ENCODE measurements around the gene EMX1. TPM values are rescaled to one million over a fixed set of nuclear protein-coding genes. Genes with fewer than 3 reads are reported as not detected.
A peak's percentile ranks its signal among the peaks of the same experiment; 100 is the strongest.

Gene EMX1
- total RNA-seq (ENCODE audit: low replicate concordance), result 0.43 and 7.3 TPM in 2 replicates

DNA sequence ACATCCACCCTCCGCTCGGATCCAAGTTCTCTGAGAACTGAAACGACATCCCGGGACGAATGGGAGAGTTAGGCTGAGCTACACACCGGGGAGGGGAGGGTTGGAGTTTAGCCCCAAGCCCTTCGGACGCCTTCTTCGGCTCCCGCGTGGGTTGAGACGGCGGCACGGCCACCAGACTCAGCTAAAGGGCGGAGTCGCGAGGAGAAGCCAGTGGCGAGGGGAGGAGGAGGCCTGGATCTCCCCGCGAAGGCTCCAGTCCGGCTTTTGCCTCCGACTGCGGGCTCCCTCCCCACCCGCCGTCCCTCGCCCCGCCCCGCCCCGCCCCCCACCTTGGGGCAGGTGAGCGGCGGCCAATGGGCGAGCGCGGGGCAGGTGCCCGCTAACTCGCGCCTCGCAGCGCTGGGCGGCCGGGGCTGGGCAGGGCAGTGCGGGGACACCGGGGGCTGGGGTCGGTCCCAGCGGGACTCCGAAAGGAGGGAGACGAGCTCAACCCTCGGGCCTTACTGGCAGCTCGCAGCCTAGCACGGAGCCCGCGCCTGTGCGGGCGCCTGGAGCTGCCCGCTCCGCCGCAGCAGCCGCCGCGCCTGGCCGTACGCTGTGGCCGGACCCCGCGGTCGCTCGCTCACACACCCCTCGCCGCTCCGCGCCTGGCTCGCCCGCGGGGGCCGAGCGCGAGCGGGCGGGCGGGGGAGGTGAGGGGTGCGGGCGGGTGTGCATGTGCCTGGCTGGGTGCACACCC, at the start of gene EMX1:
EMX1 (plus strand) TSS at position 382 of the 739 bp plus-strand sequence; CDS start at position 716, 334 bp downstream.
- Histone ChIP-seq H3K79me2 (ENCODE audit: low read depth) (no peaks in the 10 kb centered on the region), H3K4me1 (peaks cover 51% of the 10 kb centered on the region), H3F3A (ENCODE audit: low read depth) (peaks cover 62% of the 10 kb centered on the region), H3K27ac (no peak within 1 kb of the TSS), H3K9ac (no peak within 1 kb of the TSS), H3K36me3 (no peaks in the 10 kb centered on the region), H3K4me3 (peak within 1 kb of the TSS; percentile 44), H3K4me2 (peak within 1 kb of the TSS; percentile 91), H4K20me1 (ENCODE audit: low read depth) (peaks cover 67% of the 10 kb centered on the region), H3K27me3 (peaks cover 100% of the 10 kb centered on the region), H2AFZ (replicated peaks) (peak within 1 kb of the TSS; percentile 92), H3K9me3 (ENCODE audit: low read depth) (no peaks in the 10 kb centered on the region)
- peaks cover 2% of the 10 kb centered on the region for H3K9me3 Mint-ChIP-seq
- peaks cover 77% of the 10 kb centered on the region for H3K27me3 Mint-ChIP-seq (ENCODE audit: insufficient read depth, low read depth)
- peaks cover 21% of the 10 kb centered on the region for H3K4me1 Mint-ChIP-seq
- no peaks in the 10 kb centered on the region for H3K36me3 Mint-ChIP-seq
- peak within 1 kb of the TSS; percentile 82 for H3K4me3 Mint-ChIP-seq
- H3K27ac Mint-ChIP-seq, result no peak within 1 kb of the TSS
- DNase-seq (ENCODE audit: low spot score), result peak; percentile 92
- no peak for TF ChIP-seq EZH2phosphoT487 (IDR thresholded peaks at IDR 0.05)
- no peak for TF ChIP-seq CTCF (IDR thresholded peaks at IDR 0.05)
- no peak for TF ChIP-seq EZH2 (IDR thresholded peaks at IDR 0.05)

DNA sequence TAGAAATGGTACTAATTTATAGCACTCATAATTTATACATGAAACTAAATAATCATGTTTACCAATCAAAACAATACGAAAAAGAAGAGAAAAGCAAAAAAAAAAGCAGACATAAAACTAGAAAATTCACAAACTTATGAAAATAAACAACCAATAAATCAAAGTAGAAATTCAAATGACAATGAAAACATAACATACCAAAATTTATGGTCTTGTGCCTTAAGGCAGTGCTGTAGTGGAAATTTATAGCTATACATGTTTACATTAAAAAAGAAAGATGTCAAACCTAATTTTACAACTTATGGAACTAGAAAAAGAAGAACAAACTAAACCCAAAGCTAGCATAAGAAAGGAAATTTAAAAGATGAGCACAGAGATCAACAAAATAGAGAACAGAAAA, 46.3 kb upstream of the EMX1 start:
- H3K4me1 Mint-ChIP-seq, result no peaks in the 10 kb centered on the region

DNA sequence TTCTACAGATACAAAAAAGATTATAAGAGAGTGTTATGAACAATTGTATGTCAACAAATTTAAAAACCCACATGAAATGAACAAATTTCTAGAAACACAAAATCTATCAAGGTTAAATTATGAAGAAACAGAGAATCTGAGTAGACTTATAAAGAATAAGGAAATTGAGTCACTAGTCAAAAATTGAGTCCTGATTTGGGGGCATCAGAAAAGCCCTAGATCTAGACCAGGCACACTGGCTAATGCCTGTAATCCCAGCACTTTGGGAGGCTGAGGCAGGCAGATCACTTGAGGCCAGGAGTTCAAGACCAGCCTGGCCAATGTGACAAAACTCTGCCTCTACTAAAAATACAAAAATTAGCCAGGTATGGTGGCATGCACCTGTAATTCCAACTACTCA, 45.4 kb upstream of the EMX1 start:
- no peak overlapping the region for H3K27ac ChIP-seq
- no peaks in the 10 kb centered on the region for H3K4me1 Mint-ChIP-seq
- no peak overlapping the region for H3K27ac Mint-ChIP-seq
- no peaks in the 10 kb centered on the region for H3K9me3 ChIP-seq (ENCODE audit: low read depth)
- H3K4me2 ChIP-seq, result no peak overlapping the region
- no peaks in the 10 kb centered on the region for H3K4me1 ChIP-seq
- H3K27me3 Mint-ChIP-seq (ENCODE audit: insufficient read depth, low read depth), result no peaks in the 10 kb centered on the region
- H4K20me1 ChIP-seq (ENCODE audit: low read depth), result no peaks in the 10 kb centered on the region
- peaks cover 30% of the 10 kb centered on the region for H3K27me3 ChIP-seq
- H2AFZ ChIP-seq (replicated peaks), result no peak overlapping the region
- H3K4me3 Mint-ChIP-seq, result no peak overlapping the region
- TF ChIP-seq EZH2phosphoT487 (IDR thresholded peaks at IDR 0.05) (no peak), CTCF (IDR thresholded peaks at IDR 0.05) (no peak), EZH2 (IDR thresholded peaks at IDR 0.05) (no peak)
- no peaks in the 10 kb centered on the region for H3K36me3 ChIP-seq
- no peaks in the 10 kb centered on the region for H3F3A ChIP-seq (ENCODE audit: low read depth)
- peaks cover 9% of the 10 kb centered on the region for H3K9me3 Mint-ChIP-seq
- no peaks in the 10 kb centered on the region for H3K79me2 ChIP-seq (ENCODE audit: low read depth)
- DNase-seq (ENCODE audit: low spot score), result no peak
- no peaks in the 10 kb centered on the region for H3K36me3 Mint-ChIP-seq
- H3K4me3 ChIP-seq, result no peak overlapping the region
- no peak overlapping the region for H3K9ac ChIP-seq

More for the DNA sequence above, 46.3 kb upstream of the EMX1 start:
- Mint-ChIP-seq H3K27me3 (ENCODE audit: insufficient read depth, low read depth) (no peaks in the 10 kb centered on the region), H3K36me3 (no peaks in the 10 kb centered on the region), H3K4me3 (no peak overlapping the region), H3K9me3 (peaks cover 9% of the 10 kb centered on the region), H3K27ac (no peak overlapping the region)
- no peaks in the 10 kb centered on the region for H3F3A ChIP-seq (ENCODE audit: low read depth)
- peaks cover 22% of the 10 kb centered on the region for H3K27me3 ChIP-seq
- no peaks in the 10 kb centered on the region for H3K36me3 ChIP-seq
- no peaks in the 10 kb centered on the region for H4K20me1 ChIP-seq (ENCODE audit: low read depth)
- no peak overlapping the region for H3K27ac ChIP-seq
- TF ChIP-seq CTCF (IDR thresholded peaks at IDR 0.05) (no peak), EZH2 (IDR thresholded peaks at IDR 0.05) (no peak)
- H3K79me2 ChIP-seq (ENCODE audit: low read depth), result no peaks in the 10 kb centered on the region
- H3K9me3 ChIP-seq (ENCODE audit: low read depth), result no peaks in the 10 kb centered on the region
- no peak overlapping the region for H2AFZ ChIP-seq (replicated peaks)
- H3K9ac ChIP-seq, result no peak overlapping the region
- no peaks in the 10 kb centered on the region for H3K4me1 ChIP-seq
- DNase-seq (ENCODE audit: low spot score), result no peak
- no peak overlapping the region for H3K4me3 ChIP-seq
- no peak overlapping the region for H3K4me2 ChIP-seq
